Measurements from ENCODE around the gene CHCHD6. TPM values are rescaled to one million over a fixed set of nuclear protein-coding genes. Genes with fewer than 3 reads are reported as not detected.

CHCHD6 gene
- polyA plus RNA-seq, 4 donors: 2.2 to 15.0 (median 7.4) TPM

GRCh38 chr3:126834596-126835471, 130.8 kb downstream of the CHCHD6 start:
- Histone ChIP-seq H3K27ac (ENCODE audit: low read depth in 1 of 3, low read length in 2 of 3) (no peak overlapping the region), H3K36me3 (ENCODE audit: control insufficient read depth in 3 of 3, insufficient read depth in 2 of 3, low read depth in 1 of 3, low read length in 3 of 3) (no peaks in the 10 kb centered on the region), H3K4me1 (ENCODE audit: control insufficient read depth in 3 of 3, insufficient read depth in 2 of 3, low read depth in 1 of 3, low read length in 2 of 3) (no peaks in the 10 kb centered on the region), H3K4me3 (ENCODE audit: low read depth in 1 of 3, low read length in 3 of 3) (no peak overlapping the region), H3K27me3 (ENCODE audit: control insufficient read depth in 3 of 3, insufficient read depth in 3 of 3, low read length in 3 of 3) (no peaks in the 10 kb centered on the region), H3K9me3 (ENCODE audit: control insufficient read depth in 2 of 2, insufficient read depth in 1 of 2, low read depth in 1 of 2, low read length in 1 of 2) (no peaks in the 10 kb centered on the region)
- no peak for FAIRE-seq
- no peak for DNase-seq
- 78 to 88% (median 79%) methylated on average over 13 of the region's 13 CpGs for WGBS, 3 donors

GRCh38 chr3:126835472-126836219, 131.6 kb downstream of the CHCHD6 start:
- Histone ChIP-seq H3K4me1 (ENCODE audit: control insufficient read depth in 3 of 3, insufficient read depth in 2 of 3, low read depth in 1 of 3, low read length in 2 of 3) (no peaks in the 10 kb centered on the region), H3K27me3 (ENCODE audit: control insufficient read depth in 3 of 3, insufficient read depth in 3 of 3, low read length in 3 of 3) (no peaks in the 10 kb centered on the region), H3K27ac (ENCODE audit: low read depth in 1 of 3, low read length in 2 of 3) (no peak overlapping the region), H3K36me3 (ENCODE audit: control insufficient read depth in 3 of 3, insufficient read depth in 2 of 3, low read depth in 1 of 3, low read length in 3 of 3) (no peaks in the 10 kb centered on the region), H3K4me3 (ENCODE audit: low read depth in 1 of 3, low read length in 3 of 3) (no peak overlapping the region), H3K9me3 (ENCODE audit: control insufficient read depth in 2 of 2, insufficient read depth in 1 of 2, low read depth in 1 of 2, low read length in 1 of 2) (no peaks in the 10 kb centered on the region)
- DNase-seq (no peak), FAIRE-seq (no peak)
- 83 to 88% (median 85%) methylated on average over 9 of the region's 9 CpGs for WGBS, 3 donors

- no peak overlapping the region for H3K27ac ChIP-seq (ENCODE audit: low read depth in 1 of 3, low read length in 2 of 3)
- no peaks in the 10 kb centered on the region for H3K4me1 ChIP-seq (ENCODE audit: control insufficient read depth in 3 of 3, insufficient read depth in 2 of 3, low read depth in 1 of 3, low read length in 2 of 3)
- no peaks in the 10 kb centered on the region for H3K27me3 ChIP-seq (ENCODE audit: control insufficient read depth in 3 of 3, insufficient read depth in 3 of 3, low read length in 3 of 3)
- DNase-seq (no peak), FAIRE-seq (no peak)
- no peak overlapping the region for H3K4me3 ChIP-seq (ENCODE audit: low read depth in 1 of 3, low read length in 3 of 3)
- 93 to 95% (median 94%) methylated on average over 10 of the region's 10 CpGs for whole genome bisulfite sequencing, 3 donors
- no peaks in the 10 kb centered on the region for H3K36me3 ChIP-seq (ENCODE audit: control insufficient read depth in 3 of 3, insufficient read depth in 2 of 3, low read depth in 1 of 3, low read length in 3 of 3)
- no peaks in the 10 kb centered on the region for H3K9me3 ChIP-seq (ENCODE audit: control insufficient read depth in 2 of 2, insufficient read depth in 1 of 2, low read depth in 1 of 2, low read length in 1 of 2)
These were observed 132.3 kb downstream of the CHCHD6 start for GRCh38 chr3:126836220-126836860.

- no peaks in the 10 kb centered on the region for H3K9me3 ChIP-seq (ENCODE audit: control insufficient read depth in 2 of 2, insufficient read depth in 1 of 2, low read depth in 1 of 2, low read length in 1 of 2)
- H3K4me3 ChIP-seq (ENCODE audit: low read depth in 1 of 3, low read length in 3 of 3): no peak overlapping the region
- DNase-seq (no peak), FAIRE-seq (no peak)
- no peaks in the 10 kb centered on the region for H3K4me1 ChIP-seq (ENCODE audit: control insufficient read depth in 3 of 3, insufficient read depth in 2 of 3, low read depth in 1 of 3, low read length in 2 of 3)
- H3K27ac ChIP-seq (ENCODE audit: low read depth in 1 of 3, low read length in 2 of 3): no peak overlapping the region
- H3K27me3 ChIP-seq (ENCODE audit: control insufficient read depth in 3 of 3, insufficient read depth in 3 of 3, low read length in 3 of 3): no peaks in the 10 kb centered on the region
- no peaks in the 10 kb centered on the region for H3K36me3 ChIP-seq (ENCODE audit: control insufficient read depth in 3 of 3, insufficient read depth in 2 of 3, low read depth in 1 of 3, low read length in 3 of 3)
- 91 to 95% (median 92%) methylated on average over 4 of the region's 4 CpGs for WGBS, 3 donors
These were observed 133.7 kb downstream of the CHCHD6 start for GRCh38 chr3:126837773-126838172.

GRCh38 chr3:126845920-126846715, 142.1 kb downstream of the CHCHD6 start:
- FAIRE-seq (no peak), DNase-seq (no peak)
- Histone ChIP-seq H3K27me3 (ENCODE audit: control insufficient read depth in 3 of 3, insufficient read depth in 3 of 3, low read length in 3 of 3) (no peaks in the 10 kb centered on the region), H3K36me3 (ENCODE audit: control insufficient read depth in 3 of 3, insufficient read depth in 2 of 3, low read depth in 1 of 3, low read length in 3 of 3) (no peaks in the 10 kb centered on the region), H3K4me3 (ENCODE audit: low read depth in 1 of 3, low read length in 3 of 3) (no peak overlapping the region), H3K4me1 (ENCODE audit: control insufficient read depth in 3 of 3, insufficient read depth in 2 of 3, low read depth in 1 of 3, low read length in 2 of 3) (no peaks in the 10 kb centered on the region), H3K27ac (ENCODE audit: low read depth in 1 of 3, low read length in 2 of 3) (no peak overlapping the region), H3K9me3 (ENCODE audit: control insufficient read depth in 2 of 2, insufficient read depth in 1 of 2, low read depth in 1 of 2, low read length in 1 of 2) (no peaks in the 10 kb centered on the region)
- 78 to 86% (median 84%) methylated on average over 2 of the region's 2 CpGs for WGBS, 3 donors

- no peak for DNase-seq
- H3K9me3 ChIP-seq (ENCODE audit: control insufficient read depth in 2 of 2, insufficient read depth in 1 of 2, low read depth in 1 of 2, low read length in 1 of 2): no peaks in the 10 kb centered on the region
- no peaks in the 10 kb centered on the region for H3K36me3 ChIP-seq (ENCODE audit: control insufficient read depth in 3 of 3, insufficient read depth in 2 of 3, low read depth in 1 of 3, low read length in 3 of 3)
- H3K4me3 ChIP-seq (ENCODE audit: low read depth in 1 of 3, low read length in 3 of 3): no peak overlapping the region
- no peaks in the 10 kb centered on the region for H3K27me3 ChIP-seq (ENCODE audit: control insufficient read depth in 3 of 3, insufficient read depth in 3 of 3, low read length in 3 of 3)
- no peak for FAIRE-seq
- H3K27ac ChIP-seq (ENCODE audit: low read depth in 1 of 3, low read length in 2 of 3): no peak overlapping the region
- H3K4me1 ChIP-seq (ENCODE audit: control insufficient read depth in 3 of 3, insufficient read depth in 2 of 3, low read depth in 1 of 3, low read length in 2 of 3): no peaks in the 10 kb centered on the region
- WGBS, 3 donors: 92 to 97% (median 93%) methylated on average over 3 of the region's 3 CpGs
These were observed 143.0 kb downstream of the CHCHD6 start for GRCh38 chr3:126847061-126847460.

- 91 to 94% (median 91%) methylated on average over 6 of the region's 6 CpGs for WGBS, 3 donors
- H3K27ac ChIP-seq (ENCODE audit: low read depth in 1 of 3, low read length in 2 of 3): no peak overlapping the region
- no peaks in the 10 kb centered on the region for H3K27me3 ChIP-seq (ENCODE audit: control insufficient read depth in 3 of 3, insufficient read depth in 3 of 3, low read length in 3 of 3)
- FAIRE-seq (no peak), DNase-seq (no peak)
- peaks cover 0 to 2% (median 0%) of the 10 kb centered on the region in 3 donors for H3K36me3 ChIP-seq (ENCODE audit: control insufficient read depth in 3 of 3, insufficient read depth in 2 of 3, low read depth in 1 of 3, low read length in 3 of 3)
- no peaks in the 10 kb centered on the region for H3K4me1 ChIP-seq (ENCODE audit: control insufficient read depth in 3 of 3, insufficient read depth in 2 of 3, low read depth in 1 of 3, low read length in 2 of 3)
- no peak overlapping the region for H3K4me3 ChIP-seq (ENCODE audit: low read depth in 1 of 3, low read length in 3 of 3)
- H3K9me3 ChIP-seq (ENCODE audit: control insufficient read depth in 2 of 2, insufficient read depth in 1 of 2, low read depth in 1 of 2, low read length in 1 of 2): no peaks in the 10 kb centered on the region
These were observed 145.0 kb downstream of the CHCHD6 start for GRCh38 chr3:126848991-126849390.

GRCh38 chr3:126849768-126850167, 145.7 kb downstream of the CHCHD6 start:
- WGBS, 3 donors: 94 to 97% (median 97%) methylated on average over 6 of the region's 6 CpGs
- DNase-seq (no peak), FAIRE-seq (no peak)
- H3K27ac ChIP-seq (ENCODE audit: low read depth in 1 of 3, low read length in 2 of 3): no peak overlapping the region
- H3K27me3 ChIP-seq (ENCODE audit: control insufficient read depth in 3 of 3, insufficient read depth in 3 of 3, low read length in 3 of 3): no peaks in the 10 kb centered on the region
- H3K4me3 ChIP-seq (ENCODE audit: low read depth in 1 of 3, low read length in 3 of 3): no peak overlapping the region
- H3K9me3 ChIP-seq (ENCODE audit: control insufficient read depth in 2 of 2, insufficient read depth in 1 of 2, low read depth in 1 of 2, low read length in 1 of 2): no peaks in the 10 kb centered on the region
- no peaks in the 10 kb centered on the region for H3K4me1 ChIP-seq (ENCODE audit: control insufficient read depth in 3 of 3, insufficient read depth in 2 of 3, low read depth in 1 of 3, low read length in 2 of 3)
- H3K36me3 ChIP-seq (ENCODE audit: control insufficient read depth in 3 of 3, insufficient read depth in 2 of 3, low read depth in 1 of 3, low read length in 3 of 3): peaks cover 0 to 2% (median 0%) of the 10 kb centered on the region in 3 donors
